GM23248 (cell line): ENCODE measurements around the gene NRG4. TPM values are rescaled to one million over a fixed set of nuclear protein-coding genes. Genes with fewer than 3 reads are reported as not detected.
"Not testable (repeated sequence)": the region's sequence is repeated elsewhere in the genome, so short reads cannot be mapped to it uniquely, and the experiment has no call there.

Experiments used
- DNase-seq: peaks from one replicate; pipeline ENCODE4 v3.0.0-alpha.2; 2015
- H2AFZ ChIP-seq: fragments of 200-600 bp; sonication (generic); 2 replicates; pipeline ENCODE4 v1.6.1; 2016; ENCODE audit warnings: antibody characterized with exemption
- H3F3A ChIP-seq: fragments of 200-600 bp; sonication (generic); 2 replicates; pipeline ENCODE4 v1.6.1; 2016; ENCODE audit warnings: mild to moderate bottlenecking, antibody characterized with exemption, mixed run types; ENCODE audit not compliant: insufficient read depth
- H3K27ac ChIP-seq: fragments of 200-600 bp; sonication (generic); 2 replicates; pipeline ENCODE4 v1.5.1; 2016; ENCODE audit warnings: mild to moderate bottlenecking
- H3K27me3 ChIP-seq: fragments of 200-600 bp; sonication (generic); replicated peaks from 2 replicates; pipeline ENCODE4 v1.6.1; 2016; ENCODE audit warnings: mild to moderate bottlenecking; ENCODE audit not compliant: insufficient read depth
- H3K36me3 ChIP-seq: fragments of 200-600 bp; sonication (generic); 2 replicates; pipeline ENCODE4 v1.6.1; 2016; ENCODE audit warnings: low read depth, mild to moderate bottlenecking
- H3K4me1 ChIP-seq: fragments of 200-600 bp; sonication (generic); 2 replicates; pipeline ENCODE4 v1.6.1; 2016; ENCODE audit warnings: mild to moderate bottlenecking; ENCODE audit not compliant: insufficient read depth
- H3K4me2 ChIP-seq: fragments of 200-600 bp; sonication (generic); one replicate; pipeline ENCODE4 v1.6.1; 2016; ENCODE audit warnings: mild to moderate bottlenecking; ENCODE audit not compliant: unreplicated experiment
- H3K4me3 ChIP-seq: fragments of 200-600 bp; sonication (generic); 2 replicates; pipeline ENCODE4 v1.5.1; 2016; ENCODE audit warnings: mild to moderate bottlenecking
- H3K79me2 ChIP-seq: fragments of 200-600 bp; sonication (generic); 2 replicates; pipeline ENCODE4 v1.6.1; 2016; ENCODE audit warnings: mild to moderate bottlenecking; ENCODE audit not compliant: insufficient read depth
- H3K9ac ChIP-seq: fragments of 200-600 bp; sonication (generic); 2 replicates; pipeline ENCODE4 v1.6.1; 2016; ENCODE audit warnings: mild to moderate bottlenecking
- H3K9me2 ChIP-seq: fragments of 200-600 bp; sonication (generic); 2 replicates; pipeline ENCODE4 v1.6.1; 2016; ENCODE audit warnings: mixed run types, mild to moderate bottlenecking, moderate library complexity; ENCODE audit not compliant: insufficient read depth
- H3K9me3 ChIP-seq: fragments of 200-600 bp; sonication (generic); one replicate; pipeline ENCODE4 v1.6.1; 2017; ENCODE audit warnings: low read depth
- H4K20me1 ChIP-seq: fragments of 200-600 bp; sonication (generic); 2 replicates; pipeline ENCODE4 v1.6.0; 2016; ENCODE audit not compliant: insufficient read depth
- EZH2 ChIP-seq: fragments of 200-600 bp; sonication (generic); IDR thresholded peaks from 2 replicates; pipeline ENCODE4 v1.6.1; 2018; ENCODE audit warnings: antibody characterized with exemption, mild to moderate bottlenecking; ENCODE audit not compliant: insufficient read depth, poor library complexity, severe bottlenecking
- EZH2phosphoT487 ChIP-seq: fragments of 200-600 bp; sonication (generic); IDR thresholded peaks from 2 replicates; pipeline ENCODE4 v1.6.1; 2018; ENCODE audit warnings: antibody characterized with exemption, moderate library complexity, mild to moderate bottlenecking, low read depth; ENCODE audit not compliant: insufficient read depth
- WGBS, 2 experiments: methylation state at CpG; one replicate each; pipeline ENCODE4 v1.1.6; 2015 to 2017; ENCODE audit warnings: low lambda C conversion rate in 2 of 2, low coverage in 1 of 2; ENCODE audit errors: missing lambda C conversion rate in 2 of 2; 5-methylcytosine and 5-hydroxymethylcytosine counted together
- in situ Hi-C: fragments of 300-500 bp; cut with MboI; formaldehyde crosslinking; loops from 2 replicates; pipeline ENCODE4 v1.15.0; 2020
- polyA plus RNA-seq: library from polyadenylated mRNA; unstranded; fragments of >200 nt; fragmentation: Nextera tagmentation; extraction: Ambion mirVana; gene quantifications from 2 replicates; pipeline ENCODE4 v1.2.1, GENCODE V29; 2016
- total RNA-seq: library from RNA; depleted of rRNA; stranded (reverse); fragments of >200 nt; shearing (Covaris generic); gene quantifications from 2 replicates; pipeline ENCODE4 v1.2.3, GENCODE V29; 2014

The NRG4 gene
- total and polyA plus RNA-seq, 2 experiments from 2014 or later = 0.11 TPM; not detected in 1

GRCh38 chr15:76059320-76060117, 47.3 kb upstream of the NRG4 start, which contains the start of gene TMEM266:
TSS of gene TMEM266 (plus strand) at chr15:76059985. CDS start at chr15:76134264, 74,279 bp downstream.
- Histone ChIP-seq H3K27ac (no peak within 1 kb of the TSS), H3K4me2 (peak within 1 kb of the TSS; percentile 92), H3K9me2 (no peaks in the 10 kb centered on the region), H3K4me3 (peak within 1 kb of the TSS; percentile 76), H4K20me1 (no peaks in the 10 kb centered on the region), H3F3A (0 out of 2 replicates have a peak, but pooled peaks cover 7% of the 10 kb centered on the region), H2AFZ (peak within 1 kb of the TSS; percentile 86), H3K4me1 (no peaks in the 10 kb centered on the region; the same call in 1 of the 2 replicates), H3K79me2 (no peaks in the 10 kb centered on the region), H3K36me3 (no peaks in the 10 kb centered on the region), H3K9ac (peak within 1 kb of the TSS; percentile 42; the same call in 1 of the 2 replicates), H3K27me3 (peaks cover 81% of the 10 kb centered on the region), H3K9me3 (no peaks in the 10 kb centered on the region)
- peak; percentile 52 for DNase-seq
- TF ChIP-seq EZH2 = no peak
- TF ChIP-seq EZH2phosphoT487 = no peak
- 0 to 1% methylated on average over 21 to 72 of the region's 107 CpGs for WGBS, 2 experiments
- in situ Hi-C loops = no loop called here

GRCh38 chr15:76058714-76059319, 46.6 kb upstream of the NRG4 start:
- Histone ChIP-seq H3K27ac (no peak overlapping the region), H2AFZ (peak overlapping the region; percentile 86), H3K79me2 (no peaks in the 10 kb centered on the region), H3K4me1 (no peaks in the 10 kb centered on the region; the same call in 1 of the 2 replicates), H3K36me3 (no peaks in the 10 kb centered on the region), H3F3A (0 out of 2 replicates have a peak, but pooled peaks cover 7% of the 10 kb centered on the region), H3K9me3 (no peaks in the 10 kb centered on the region), H3K27me3 (peaks cover 77% of the 10 kb centered on the region), H4K20me1 (no peaks in the 10 kb centered on the region), H3K9me2 (no peaks in the 10 kb centered on the region), H3K9ac (no peak overlapping the region), H3K4me3 (peak overlapping the region; percentile 76), H3K4me2 (peak overlapping the region; percentile 92)
- in situ Hi-C loops = no loop called here
- WGBS, 2 experiments = 11 to 13% methylated on average over 18 of the region's 18 CpGs
- TF ChIP-seq EZH2phosphoT487 (no peak), EZH2 (peak; percentile 12)
- DNase-seq = peak; percentile 20

- Histone ChIP-seq H3K36me3 (no peaks in the 10 kb centered on the region), H2AFZ (peak overlapping the region; percentile 61; the same call in 1 of the 2 replicates), H4K20me1 (no peaks in the 10 kb centered on the region), H3K4me1 (no peaks in the 10 kb centered on the region; the same call in 1 of the 2 replicates), H3K9me3 (no peaks in the 10 kb centered on the region), H3K4me3 (no peak overlapping the region), H3K79me2 (no peaks in the 10 kb centered on the region), H3F3A (0 out of 2 replicates have a peak, but pooled peaks cover 7% of the 10 kb centered on the region), H3K9me2 (no peaks in the 10 kb centered on the region), H3K4me2 (peak overlapping the region; percentile 62), H3K27me3 (peaks cover 68% of the 10 kb centered on the region), H3K9ac (no peak overlapping the region), H3K27ac (no peak overlapping the region)
- in situ Hi-C loops = no loop called here
- TF ChIP-seq EZH2 = no peak
- TF ChIP-seq EZH2phosphoT487 = no peak
- 2% methylated on average over 7 of the region's 7 CpGs for WGBS, 2 experiments
- DNase-seq = peak; percentile 58
Measured at GRCh38 chr15:76057332-76058000, 45.2 kb upstream of the NRG4 start.

- 0 out of 2 replicates have a peak, but pooled peaks cover 7% of the 10 kb centered on the region for H3F3A ChIP-seq
- H2AFZ ChIP-seq = no peak overlapping the region
- TF ChIP-seq EZH2phosphoT487 = no peak
- TF ChIP-seq EZH2 = no peak
- H3K4me1 ChIP-seq = no peaks in the 10 kb centered on the region; the same call in 1 of the 2 replicates
- no peaks in the 10 kb centered on the region for H3K9me2 ChIP-seq
- H3K79me2 ChIP-seq = no peaks in the 10 kb centered on the region
- 32 to 45% methylated on average over 3 of the region's 3 CpGs for WGBS, 2 experiments
- no peaks in the 10 kb centered on the region for H4K20me1 ChIP-seq
- no peaks in the 10 kb centered on the region for H3K9me3 ChIP-seq
- no peaks in the 10 kb centered on the region for H3K36me3 ChIP-seq
- in situ Hi-C loops = no loop called here
- no peak overlapping the region for H3K4me3 ChIP-seq
- H3K27ac ChIP-seq = no peak overlapping the region
- H3K4me2 ChIP-seq = peak overlapping the region; percentile 62
- no peak for DNase-seq
- no peak overlapping the region for H3K9ac ChIP-seq
- H3K27me3 ChIP-seq = peaks cover 68% of the 10 kb centered on the region
Measured at GRCh38 chr15:76056931-76057330, 44.7 kb upstream of the NRG4 start.

GRCh38 chr15:76054201-76054600, 42.0 kb upstream of the NRG4 start:
- H3K9me3 ChIP-seq, H2AFZ ChIP-seq, H3K4me3 ChIP-seq, H3K4me1 ChIP-seq, H3K4me2 ChIP-seq, in situ Hi-C loops, DNase-seq, H3K79me2 ChIP-seq, H3K36me3 ChIP-seq, H4K20me1 ChIP-seq, H3K9ac ChIP-seq, H3K9me2 ChIP-seq, H3F3A ChIP-seq, H3K27ac ChIP-seq: not testable (repeated sequence)
- peaks cover 47% of the 10 kb centered on the region for H3K27me3 ChIP-seq
- 70 to 74% methylated on average over 10 of the region's 10 CpGs for WGBS, 2 experiments
